SIG-M5 treated with dmso at 0.1 percent for 504 hours (cell line): Measurements from ENCODE around the gene NRAP.

Experiments used
- DNase-seq: peaks from one replicate; lab custom pipeline; 2025; ENCODE audit not compliant: unreplicated experiment; lab: John Stamatoyannopoulos, UW

NRAP gene

GRCh38 chr10:113563306-113564088, 100.3 kb downstream of the NRAP start:
- DNase-seq, result peak; percentile 46

- DNase-seq, result no peak
Measured at GRCh38 chr10:113562704-113563103, 101.1 kb downstream of the NRAP start.

- no peak for DNase-seq
Measured at GRCh38 chr10:113562069-113562468, 101.8 kb downstream of the NRAP start.

GRCh38 chr10:113561214-113561613, 102.6 kb downstream of the NRAP start:
- DNase-seq, result no peak

- DNase-seq, result no peak
Measured at GRCh38 chr10:113560071-113560470, 103.8 kb downstream of the NRAP start.

- DNase-seq, result no peak
Measured at GRCh38 chr10:113557903-113558321, 105.9 kb downstream of the NRAP start.

- no peak for DNase-seq
Measured at GRCh38 chr10:113557424-113557862, 106.4 kb downstream of the NRAP start.

GRCh38 chr10:113555751-113556150, 108.1 kb downstream of the NRAP start:
- DNase-seq, result no peak

- DNase-seq, result no peak
Measured at GRCh38 chr10:113555245-113555644, 108.6 kb downstream of the NRAP start.

- DNase-seq, result no peak
Measured at GRCh38 chr10:113554214-113554613, 109.6 kb downstream of the NRAP start.

GRCh38 chr10:113553149-113553548, 110.7 kb downstream of the NRAP start:
- DNase-seq, result no peak

GRCh38 chr10:113552701-113553100, 111.1 kb downstream of the NRAP start, which contains the start of gene HABP2:
Gene HABP2, plus strand, starts transcription at chr10:113553053. Its CDS starts 69 bp downstream, at chr10:113553122.
- DNase-seq, result no peak

GRCh38 chr10:113552014-113552413, 111.8 kb downstream of the NRAP start:
- no peak for DNase-seq

GRCh38 chr10:113550365-113550764, 113.5 kb downstream of the NRAP start:
- DNase-seq, result no peak

- DNase-seq, result no peak
Measured at GRCh38 chr10:113549856-113550255, 114.0 kb downstream of the NRAP start.

- DNase-seq, result no peak
Measured at GRCh38 chr10:113547426-113547825, 116.4 kb downstream of the NRAP start.

- no peak for DNase-seq
Measured at GRCh38 chr10:113544392-113544791, 119.4 kb downstream of the NRAP start.

GRCh38 chr10:113543107-113543955, 120.5 kb downstream of the NRAP start:
- no peak for DNase-seq

GRCh38 chr10:113541549-113541927, 122.3 kb downstream of the NRAP start:
- no peak for DNase-seq

- DNase-seq, result no peak
Measured at GRCh38 chr10:113540845-113541548, 122.8 kb downstream of the NRAP start.

- DNase-seq, result no peak
Measured at GRCh38 chr10:113539789-113540188, 124.1 kb downstream of the NRAP start.
